HG02571 (cell line): ENCODE measurements around the gene KLHL29.
"Not testable (repeated sequence)": the region's sequence is repeated elsewhere in the genome, so short reads cannot be mapped to it uniquely, and the experiment has no call there.

Source experiments
- ATAC-seq: cut with Tn5 transposase; IDR thresholded peaks from one replicate; pipeline ENCODE4 v1.9.1; 2021; ENCODE audit warnings: mild to moderate bottlenecking, moderate library complexity; ENCODE audit not compliant: unreplicated experiment

KLHL29 gene

GRCh38 chr2:23384551-23385343, at the start of gene KLHL29:
Gene KLHL29 (plus strand): TSS chr2:23385179. CDS start chr2:23562197, 177,018 bp downstream.
- ATAC-seq, result peak; percentile 61

- ATAC-seq, result no peak
Measured at GRCh38 chr2:23335550-23335949, 49.4 kb upstream of the KLHL29 start.

- ATAC-seq, result no peak
Measured at GRCh38 chr2:23342075-23342474, 42.9 kb upstream of the KLHL29 start.

GRCh38 chr2:23346029-23346428, 39.0 kb upstream of the KLHL29 start:
- ATAC-seq, result no peak

- no peak for ATAC-seq
Measured at GRCh38 chr2:23346781-23347180, 38.2 kb upstream of the KLHL29 start.

- no peak for ATAC-seq
Measured at GRCh38 chr2:23347471-23348092, 37.4 kb upstream of the KLHL29 start.

GRCh38 chr2:23348093-23348481, 36.9 kb upstream of the KLHL29 start:
- ATAC-seq, result not testable (repeated sequence)

GRCh38 chr2:23349508-23349907, 35.5 kb upstream of the KLHL29 start:
- ATAC-seq, result no peak

- ATAC-seq, result no peak
Measured at GRCh38 chr2:23350041-23350791, 34.8 kb upstream of the KLHL29 start.

GRCh38 chr2:23350792-23351355, 34.1 kb upstream of the KLHL29 start:
- no peak for ATAC-seq

GRCh38 chr2:23351388-23352141, 33.4 kb upstream of the KLHL29 start:
- ATAC-seq, result peak; percentile 85

- ATAC-seq, result peak; percentile 68
Measured at GRCh38 chr2:23354554-23354953, 30.4 kb upstream of the KLHL29 start.

GRCh38 chr2:23355001-23355400, 30.0 kb upstream of the KLHL29 start:
- no peak for ATAC-seq

- no peak for ATAC-seq
Measured at GRCh38 chr2:23356711-23357110, 28.3 kb upstream of the KLHL29 start.

- ATAC-seq, result no peak
Measured at GRCh38 chr2:23359631-23360567, 25.1 kb upstream of the KLHL29 start.

GRCh38 chr2:23360571-23361125, 24.3 kb upstream of the KLHL29 start:
- no peak for ATAC-seq

- no peak for ATAC-seq
Measured at GRCh38 chr2:23361152-23361551, 23.8 kb upstream of the KLHL29 start.

GRCh38 chr2:23363268-23363667, 21.7 kb upstream of the KLHL29 start:
- ATAC-seq, result no peak

- no peak for ATAC-seq
Measured at GRCh38 chr2:23363831-23364230, 21.1 kb upstream of the KLHL29 start.
